AG04450 (cell line): ENCODE data around the gene ITGB3. TPM values are rescaled to one million over a fixed set of nuclear protein-coding genes. Genes with fewer than 3 reads are reported as not detected.

Experiments used
- CTCF ChIA-PET: fragments of 300-600, 350-600 bp; formaldehyde crosslinking; extraction: SDS; loops from one replicate; lab custom pipeline; 2022; ENCODE audit warnings: antibody characterized with exemption, inconsistent platforms; lab: Charles Lee
- POLR2A ChIA-PET: fragments of 350-600 bp; formaldehyde crosslinking; extraction: SDS; loops from one replicate; lab custom pipeline; 2021; ENCODE audit warnings: antibody characterized with exemption, inconsistent platforms; lab: Yijun Ruan, JAX
- DNase-seq: peaks from one replicate; pipeline ENCODE4 v3.0.0-alpha.2; 2011; ENCODE audit warnings: low read depth, low spot score
- H3K27ac ChIP-seq: one replicate; pipeline ENCODE4 v1.5.1; 2012; ENCODE audit warnings: low read depth, low read length, control low read depth
- H3K27me3 ChIP-seq: one replicate; pipeline ENCODE4 v1.6.0; 2012; ENCODE audit warnings: low read length; ENCODE audit not compliant: control insufficient read depth, insufficient read depth
- H3K4me3 ChIP-seq: 2 replicates; pipeline ENCODE4 v1.5.1; 2011; ENCODE audit warnings: mild to moderate bottlenecking, low read depth, low read length, control low read depth
- H3K9me3 ChIP-seq: 2 replicates; pipeline ENCODE4 v1.5.1; 2012; ENCODE audit warnings: low read length; ENCODE audit not compliant: control insufficient read depth, insufficient read depth
- CTCF ChIP-seq: IDR thresholded peaks from 2 replicates; pipeline ENCODE4 v1.5.1; 2011; ENCODE audit warnings: low read depth, low read length, control low read depth, inconsistent platforms
- polyA plus RNA-seq: library from polyadenylated mRNA; depleted of rRNA; stranded (reverse); fragments of >200 nt; gene quantifications from 2 replicates; pipeline ENCODE4 v1.2.3, GENCODE V29; 2011

The ITGB3 gene
- polyA plus RNA-seq, 1 experiment = 26.2 TPM

GRCh38 chr17:47295037-47295873 is 41.6 kb downstream of the ITGB3 start:
- CTCF ChIA-PET = no interaction called here
- DNase-seq = no peak
- POLR2A ChIA-PET = no interaction called here
- Histone ChIP-seq H3K9me3 (no peaks in the 10 kb centered on the region; the same call in 1 of the 2 replicates), H3K27me3 (no peaks in the 10 kb centered on the region), H3K4me3 (no peak overlapping the region), H3K27ac (no peak overlapping the region)
- TF ChIP-seq CTCF = no peak

DNA sequence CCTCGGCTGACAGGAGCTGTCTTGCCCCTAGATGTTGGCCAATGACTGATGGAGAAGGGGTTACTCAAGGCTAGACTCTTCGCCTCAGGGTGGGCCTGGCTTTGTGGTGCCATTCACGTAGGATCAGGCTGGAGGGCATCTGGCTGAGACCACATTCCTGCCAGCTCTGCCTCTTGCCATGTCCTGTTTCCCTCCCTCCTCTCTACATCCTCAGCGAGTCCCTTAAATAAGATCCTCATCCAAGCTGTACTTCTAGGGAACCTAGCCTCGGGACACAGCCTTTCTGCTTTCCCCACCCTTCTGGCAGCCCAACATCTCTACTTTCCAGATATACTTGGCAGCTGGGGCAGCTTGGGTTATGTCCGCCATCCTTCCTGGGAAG is 42.2 kb downstream of the ITGB3 start:
- no peak overlapping the region for H3K27ac ChIP-seq
- POLR2A ChIA-PET = no interaction called here
- CTCF ChIA-PET = no interaction called here
- no peaks in the 10 kb centered on the region; the same call in 1 of the 2 replicates for H3K9me3 ChIP-seq
- no peak for TF ChIP-seq CTCF
- DNase-seq = no peak
- H3K4me3 ChIP-seq = no peak overlapping the region
- no peaks in the 10 kb centered on the region for H3K27me3 ChIP-seq

- no peak overlapping the region for H3K27ac ChIP-seq
- TF ChIP-seq CTCF = no peak
- DNase-seq = no peak
- no peaks in the 10 kb centered on the region for H3K27me3 ChIP-seq
- POLR2A ChIA-PET = no interaction called here
- CTCF ChIA-PET = no interaction called here
- H3K9me3 ChIP-seq = no peaks in the 10 kb centered on the region; the same call in none of the 2 replicates
- H3K4me3 ChIP-seq = no peak overlapping the region
These were observed 44.2 kb downstream of the ITGB3 start for GRCh38 chr17:47297661-47298400.

DNA sequence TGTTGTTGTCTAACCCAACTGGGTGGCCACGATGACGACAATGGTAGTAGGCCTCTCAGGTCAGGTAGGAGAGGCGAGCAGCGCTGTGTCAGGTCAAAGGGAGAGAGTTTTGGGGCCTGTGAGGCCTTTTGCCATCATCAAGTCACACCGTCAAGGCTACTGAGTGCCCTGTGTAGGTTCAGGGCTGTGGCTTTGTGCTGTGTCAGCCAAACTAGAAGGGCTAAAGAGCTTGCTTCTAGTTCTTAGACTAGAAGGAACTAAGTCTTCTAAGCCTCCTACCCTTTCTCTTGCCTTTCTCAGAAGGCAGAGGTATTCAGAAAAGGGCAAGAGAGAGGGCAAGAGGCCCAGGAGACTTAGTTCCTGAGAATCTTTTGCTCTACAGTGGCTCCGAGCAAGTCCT is 45.1 kb downstream of the ITGB3 start:
- no peak overlapping the region for H3K27ac ChIP-seq
- TF ChIP-seq CTCF = no peak
- no peaks in the 10 kb centered on the region for H3K27me3 ChIP-seq
- POLR2A ChIA-PET = no interaction called here
- no peak for DNase-seq
- H3K9me3 ChIP-seq = no peaks in the 10 kb centered on the region; the same call in none of the 2 replicates
- no peak overlapping the region for H3K4me3 ChIP-seq
- CTCF ChIA-PET = no interaction called here

GRCh38 chr17:47299239-47299910 is 45.7 kb downstream of the ITGB3 start:
- Histone ChIP-seq H3K27me3 (no peaks in the 10 kb centered on the region), H3K4me3 (no peak overlapping the region), H3K9me3 (no peaks in the 10 kb centered on the region; the same call in none of the 2 replicates), H3K27ac (no peak overlapping the region)
- TF ChIP-seq CTCF = no peak
- no peak for DNase-seq
- ChIA-PET POLR2A (no interaction called here), CTCF (no interaction called here)
